A549 (cell line): ENCODE data around the gene APAF1.

Source experiments
- CHD2 ChIP-seq: fragments of 150-350 bp; IDR thresholded peaks from 2 replicates; pipeline ENCODE4 v1.6.1; 2014; ENCODE audit warnings: low read length; ENCODE audit not compliant: partially characterized antibody
- NR3C1 ChIP-seq: fragments of >200 bp; sonication (Bioruptor Twin); formaldehyde crosslinking; IDR thresholded peaks from 3 replicates; pipeline ENCODE4 v1.6.1; 2017
- PHF8 ChIP-seq: fragments of 200-600 bp; sonication (generic); IDR thresholded peaks from 2 replicates; pipeline ENCODE4 v1.6.1; 2016; ENCODE audit warnings: low read depth, mild to moderate bottlenecking, antibody characterized with exemption, moderate library complexity, borderline replicate concordance
- POLR2A ChIP-seq: IDR thresholded peaks from 2 replicates; pipeline ENCODE4 v1.6.1; 2012; ENCODE audit warnings: mild to moderate bottlenecking, low read length
- RCOR1 ChIP-seq: fragments of 150-350 bp; IDR thresholded peaks from 2 replicates; pipeline ENCODE4 v1.6.1; 2014; ENCODE audit warnings: antibody characterized with exemption, low read length, low read depth
- SMC3 ChIP-seq: fragments of >200 bp; sonication (Bioruptor Twin); formaldehyde crosslinking; IDR thresholded peaks from 3 replicates; pipeline ENCODE4 v1.6.1; 2018; ENCODE audit warnings: inconsistent platforms
- TF ChIP-seq, protein P1 (sequence below): fragments of >200 bp; sonication (Bioruptor Twin); formaldehyde crosslinking; IDR thresholded peaks from 3 replicates; pipeline ENCODE4 v1.5.1; 2016
- TF ChIP-seq, protein P2 (sequence below): fragments of 150-350 bp; IDR thresholded peaks from 2 replicates; pipeline ENCODE4 v1.6.1; 2014; ENCODE audit warnings: low read depth, mild to moderate bottlenecking, low read length
- TF ChIP-seq, protein P3 (sequence below): fragments of 250-450 bp; sonication (Bioruptor Pico); IDR thresholded peaks from 2 replicates; pipeline ENCODE4 v1.5.0; 2020; ENCODE audit warnings: low read depth, mild to moderate bottlenecking, moderate library complexity
- TF ChIP-seq, protein P4 (sequence below): fragments of 200-600 bp; sonication (generic); IDR thresholded peaks from 2 replicates; pipeline ENCODE4 v1.6.1; 2016; ENCODE audit warnings: antibody characterized with exemption, mild to moderate bottlenecking, moderate library complexity

DNA sequence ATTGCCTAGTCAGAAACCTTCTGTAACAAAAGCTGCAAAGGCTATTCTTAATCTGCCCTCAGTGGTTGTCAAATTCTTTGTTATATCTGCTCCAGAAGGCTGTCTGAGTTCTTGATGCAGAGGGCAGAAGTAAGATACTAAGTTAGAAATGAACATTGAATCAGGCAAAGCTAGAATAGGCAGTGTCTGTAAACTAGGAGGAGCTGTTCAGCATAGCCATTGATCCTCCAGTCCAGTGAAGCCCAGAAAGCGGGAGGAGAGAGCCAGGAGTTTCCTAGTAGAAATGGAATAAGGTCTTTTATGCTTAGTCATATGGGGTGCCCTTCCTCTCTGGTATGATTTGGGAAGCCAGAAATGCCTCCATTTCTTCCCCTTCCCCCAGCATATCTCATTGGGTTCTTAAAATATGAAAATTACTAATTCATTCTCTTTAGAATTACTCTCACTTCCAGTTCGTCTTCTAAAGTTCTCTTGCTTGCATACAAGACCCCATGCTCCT lies 76.2 kb downstream of the APAF1 start:
- TF ChIP-seq, protein P1, sequence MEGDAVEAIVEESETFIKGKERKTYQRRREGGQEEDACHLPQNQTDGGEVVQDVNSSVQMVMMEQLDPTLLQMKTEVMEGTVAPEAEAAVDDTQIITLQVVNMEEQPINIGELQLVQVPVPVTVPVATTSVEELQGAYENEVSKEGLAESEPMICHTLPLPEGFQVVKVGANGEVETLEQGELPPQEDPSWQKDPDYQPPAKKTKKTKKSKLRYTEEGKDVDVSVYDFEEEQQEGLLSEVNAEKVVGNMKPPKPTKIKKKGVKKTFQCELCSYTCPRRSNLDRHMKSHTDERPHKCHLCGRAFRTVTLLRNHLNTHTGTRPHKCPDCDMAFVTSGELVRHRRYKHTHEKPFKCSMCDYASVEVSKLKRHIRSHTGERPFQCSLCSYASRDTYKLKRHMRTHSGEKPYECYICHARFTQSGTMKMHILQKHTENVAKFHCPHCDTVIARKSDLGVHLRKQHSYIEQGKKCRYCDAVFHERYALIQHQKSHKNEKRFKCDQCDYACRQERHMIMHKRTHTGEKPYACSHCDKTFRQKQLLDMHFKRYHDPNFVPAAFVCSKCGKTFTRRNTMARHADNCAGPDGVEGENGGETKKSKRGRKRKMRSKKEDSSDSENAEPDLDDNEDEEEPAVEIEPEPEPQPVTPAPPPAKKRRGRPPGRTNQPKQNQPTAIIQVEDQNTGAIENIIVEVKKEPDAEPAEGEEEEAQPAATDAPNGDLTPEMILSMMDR, result no peak
- no peak for TF ChIP-seq POLR2A
- no peak for TF ChIP-seq CHD2
- TF ChIP-seq, protein P2, sequence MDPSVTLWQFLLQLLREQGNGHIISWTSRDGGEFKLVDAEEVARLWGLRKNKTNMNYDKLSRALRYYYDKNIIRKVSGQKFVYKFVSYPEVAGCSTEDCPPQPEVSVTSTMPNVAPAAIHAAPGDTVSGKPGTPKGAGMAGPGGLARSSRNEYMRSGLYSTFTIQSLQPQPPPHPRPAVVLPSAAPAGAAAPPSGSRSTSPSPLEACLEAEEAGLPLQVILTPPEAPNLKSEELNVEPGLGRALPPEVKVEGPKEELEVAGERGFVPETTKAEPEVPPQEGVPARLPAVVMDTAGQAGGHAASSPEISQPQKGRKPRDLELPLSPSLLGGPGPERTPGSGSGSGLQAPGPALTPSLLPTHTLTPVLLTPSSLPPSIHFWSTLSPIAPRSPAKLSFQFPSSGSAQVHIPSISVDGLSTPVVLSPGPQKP, result no peak
- no peak for TF ChIP-seq NR3C1
- no peak for TF ChIP-seq RCOR1
- TF ChIP-seq, protein P3, sequence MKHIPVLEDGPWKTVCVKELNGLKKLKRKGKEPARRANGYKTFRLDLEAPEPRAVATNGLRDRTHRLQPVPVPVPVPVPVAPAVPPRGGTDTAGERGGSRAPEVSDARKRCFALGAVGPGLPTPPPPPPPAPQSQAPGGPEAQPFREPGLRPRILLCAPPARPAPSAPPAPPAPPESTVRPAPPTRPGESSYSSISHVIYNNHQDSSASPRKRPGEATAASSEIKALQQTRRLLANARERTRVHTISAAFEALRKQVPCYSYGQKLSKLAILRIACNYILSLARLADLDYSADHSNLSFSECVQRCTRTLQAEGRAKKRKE, result no peak
- no peak for TF ChIP-seq SMC3
- no peak for TF ChIP-seq PHF8
- TF ChIP-seq, protein P4, sequence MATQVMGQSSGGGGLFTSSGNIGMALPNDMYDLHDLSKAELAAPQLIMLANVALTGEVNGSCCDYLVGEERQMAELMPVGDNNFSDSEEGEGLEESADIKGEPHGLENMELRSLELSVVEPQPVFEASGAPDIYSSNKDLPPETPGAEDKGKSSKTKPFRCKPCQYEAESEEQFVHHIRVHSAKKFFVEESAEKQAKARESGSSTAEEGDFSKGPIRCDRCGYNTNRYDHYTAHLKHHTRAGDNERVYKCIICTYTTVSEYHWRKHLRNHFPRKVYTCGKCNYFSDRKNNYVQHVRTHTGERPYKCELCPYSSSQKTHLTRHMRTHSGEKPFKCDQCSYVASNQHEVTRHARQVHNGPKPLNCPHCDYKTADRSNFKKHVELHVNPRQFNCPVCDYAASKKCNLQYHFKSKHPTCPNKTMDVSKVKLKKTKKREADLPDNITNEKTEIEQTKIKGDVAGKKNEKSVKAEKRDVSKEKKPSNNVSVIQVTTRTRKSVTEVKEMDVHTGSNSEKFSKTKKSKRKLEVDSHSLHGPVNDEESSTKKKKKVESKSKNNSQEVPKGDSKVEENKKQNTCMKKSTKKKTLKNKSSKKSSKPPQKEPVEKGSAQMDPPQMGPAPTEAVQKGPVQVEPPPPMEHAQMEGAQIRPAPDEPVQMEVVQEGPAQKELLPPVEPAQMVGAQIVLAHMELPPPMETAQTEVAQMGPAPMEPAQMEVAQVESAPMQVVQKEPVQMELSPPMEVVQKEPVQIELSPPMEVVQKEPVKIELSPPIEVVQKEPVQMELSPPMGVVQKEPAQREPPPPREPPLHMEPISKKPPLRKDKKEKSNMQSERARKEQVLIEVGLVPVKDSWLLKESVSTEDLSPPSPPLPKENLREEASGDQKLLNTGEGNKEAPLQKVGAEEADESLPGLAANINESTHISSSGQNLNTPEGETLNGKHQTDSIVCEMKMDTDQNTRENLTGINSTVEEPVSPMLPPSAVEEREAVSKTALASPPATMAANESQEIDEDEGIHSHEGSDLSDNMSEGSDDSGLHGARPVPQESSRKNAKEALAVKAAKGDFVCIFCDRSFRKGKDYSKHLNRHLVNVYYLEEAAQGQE, result no peak
